Lower leg skin (tissue), 3 donors: ENCODE data around the gene FAM171A1.

Experiments
- POLR2A ChIP-seq, 2 donors: fragments of 450-650 bp; IDR thresholded peaks; one replicate each; pipeline ENCODE4 v1.6.1; 2016 to 2017; ENCODE audit warnings: antibody characterized with exemption in 2 of 2, mild to moderate bottlenecking in 1 of 2, moderate library complexity in 1 of 2
- TF ChIP-seq, protein P1 (sequence below), 3 donors: fragments of 450-650 bp; IDR thresholded peaks; one replicate each; pipeline ENCODE4 v1.5.1; 2016; ENCODE audit warnings: antibody characterized with exemption in 3 of 3, mild to moderate bottlenecking in 3 of 3, moderate library complexity in 2 of 3

DNA sequence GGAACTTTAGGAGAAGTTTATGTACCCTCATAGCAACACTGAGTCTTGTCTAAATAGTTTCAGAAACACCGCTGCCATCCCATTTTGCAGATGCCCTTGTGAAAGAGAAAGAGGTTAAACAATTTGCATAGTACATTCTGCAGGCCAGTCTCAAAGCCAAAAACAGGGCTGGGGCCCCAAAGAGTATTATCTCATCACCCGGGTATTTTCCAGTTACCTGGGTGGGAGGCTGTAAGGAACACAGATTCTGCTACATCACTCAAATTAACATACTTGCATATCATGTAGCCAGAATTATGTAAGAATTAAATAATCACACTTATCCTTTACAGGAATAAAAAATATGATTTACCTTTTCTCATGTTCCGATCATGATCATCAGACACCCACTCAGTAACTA, 3.1 kb upstream of the FAM171A1 start:
- TF ChIP-seq POLR2A (IDR thresholded peaks at IDR 0.05) = no peak
- TF ChIP-seq, protein P1, sequence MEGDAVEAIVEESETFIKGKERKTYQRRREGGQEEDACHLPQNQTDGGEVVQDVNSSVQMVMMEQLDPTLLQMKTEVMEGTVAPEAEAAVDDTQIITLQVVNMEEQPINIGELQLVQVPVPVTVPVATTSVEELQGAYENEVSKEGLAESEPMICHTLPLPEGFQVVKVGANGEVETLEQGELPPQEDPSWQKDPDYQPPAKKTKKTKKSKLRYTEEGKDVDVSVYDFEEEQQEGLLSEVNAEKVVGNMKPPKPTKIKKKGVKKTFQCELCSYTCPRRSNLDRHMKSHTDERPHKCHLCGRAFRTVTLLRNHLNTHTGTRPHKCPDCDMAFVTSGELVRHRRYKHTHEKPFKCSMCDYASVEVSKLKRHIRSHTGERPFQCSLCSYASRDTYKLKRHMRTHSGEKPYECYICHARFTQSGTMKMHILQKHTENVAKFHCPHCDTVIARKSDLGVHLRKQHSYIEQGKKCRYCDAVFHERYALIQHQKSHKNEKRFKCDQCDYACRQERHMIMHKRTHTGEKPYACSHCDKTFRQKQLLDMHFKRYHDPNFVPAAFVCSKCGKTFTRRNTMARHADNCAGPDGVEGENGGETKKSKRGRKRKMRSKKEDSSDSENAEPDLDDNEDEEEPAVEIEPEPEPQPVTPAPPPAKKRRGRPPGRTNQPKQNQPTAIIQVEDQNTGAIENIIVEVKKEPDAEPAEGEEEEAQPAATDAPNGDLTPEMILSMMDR (IDR thresholded peaks at IDR 0.05) = no peak
